Hematopoietic multipotent progenitor cell treated with erythropoietin and hydrocortisone succinate and interleukin-3 and kit ligand, for 15 days (in vitro differentiated cells): ENCODE results near the gene KRT78.
"Not testable (repeated sequence)": the region's sequence is repeated elsewhere in the genome, so short reads cannot be mapped to it uniquely, and the experiment has no call there.

Experiments
- DNase-seq: peaks from one replicate; pipeline ENCODE4 v3.0.0-alpha.2; 2015; ENCODE audit warnings: low spot score

The KRT78 gene

DNA sequence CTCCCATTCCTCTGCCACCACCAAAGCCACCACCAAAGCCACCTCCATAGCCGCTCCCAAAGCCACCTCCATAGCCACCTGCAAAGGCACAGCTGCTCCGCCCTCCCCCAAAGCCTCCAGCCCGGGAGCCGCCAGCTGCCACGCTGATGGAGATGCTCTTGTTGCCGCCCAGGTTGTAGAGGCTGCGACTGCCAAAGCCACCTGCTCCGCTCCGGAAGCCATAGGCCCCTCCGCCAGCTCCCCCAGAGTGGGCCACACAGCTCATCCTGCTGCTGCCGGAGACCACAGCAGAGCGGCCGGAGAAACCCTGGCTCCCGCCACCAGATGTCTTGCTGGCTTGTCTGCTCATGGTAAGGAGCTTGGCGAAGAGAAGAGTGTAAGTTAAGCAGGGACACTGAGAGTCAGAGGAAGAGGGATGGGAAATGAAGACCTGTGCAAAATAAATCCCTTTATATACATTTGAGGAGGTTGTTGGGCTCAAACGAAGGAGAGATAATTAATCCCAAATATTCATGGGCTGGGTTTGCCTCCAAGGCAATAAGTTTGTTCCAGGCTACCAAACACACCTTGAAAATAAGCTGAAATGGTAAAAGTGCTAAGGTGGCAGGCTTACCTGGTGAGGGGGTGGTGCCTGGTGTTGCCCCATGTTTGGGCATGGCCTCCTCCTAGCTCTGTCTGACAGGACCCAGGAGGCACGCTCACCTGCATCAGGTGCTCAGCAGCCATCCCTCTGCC lies 52.9 kb downstream of the KRT78 start, which contains the start of gene KRT3:
KRT3 (minus strand) TSS at position 424 of the 735 bp plus-strand sequence; CDS start at position 349, 75 bp downstream.
- DNase-seq: no peak

DNA sequence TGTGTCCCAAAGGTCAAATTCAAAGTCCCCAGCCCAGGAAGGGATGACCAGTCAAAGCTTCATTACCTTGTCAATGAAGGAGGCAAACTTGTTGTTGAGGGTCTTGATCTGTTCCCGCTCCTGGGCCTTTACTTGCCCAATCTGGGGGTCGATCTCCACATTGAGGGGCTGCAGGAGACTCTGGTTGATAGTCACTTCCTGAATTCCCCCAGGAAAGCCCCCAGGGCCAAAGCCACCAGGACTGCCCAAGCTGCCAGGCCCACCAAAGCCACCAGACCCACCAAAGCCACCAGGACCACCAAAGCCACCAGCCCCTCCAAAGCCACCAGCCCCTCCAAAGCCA lies 53.5 kb downstream of the KRT78 start:
- DNase-seq: not testable (repeated sequence)

- DNase-seq: no peak
Observed at GRCh38 chr12:52794479-52795331, 54.1 kb downstream of the KRT78 start.

DNA sequence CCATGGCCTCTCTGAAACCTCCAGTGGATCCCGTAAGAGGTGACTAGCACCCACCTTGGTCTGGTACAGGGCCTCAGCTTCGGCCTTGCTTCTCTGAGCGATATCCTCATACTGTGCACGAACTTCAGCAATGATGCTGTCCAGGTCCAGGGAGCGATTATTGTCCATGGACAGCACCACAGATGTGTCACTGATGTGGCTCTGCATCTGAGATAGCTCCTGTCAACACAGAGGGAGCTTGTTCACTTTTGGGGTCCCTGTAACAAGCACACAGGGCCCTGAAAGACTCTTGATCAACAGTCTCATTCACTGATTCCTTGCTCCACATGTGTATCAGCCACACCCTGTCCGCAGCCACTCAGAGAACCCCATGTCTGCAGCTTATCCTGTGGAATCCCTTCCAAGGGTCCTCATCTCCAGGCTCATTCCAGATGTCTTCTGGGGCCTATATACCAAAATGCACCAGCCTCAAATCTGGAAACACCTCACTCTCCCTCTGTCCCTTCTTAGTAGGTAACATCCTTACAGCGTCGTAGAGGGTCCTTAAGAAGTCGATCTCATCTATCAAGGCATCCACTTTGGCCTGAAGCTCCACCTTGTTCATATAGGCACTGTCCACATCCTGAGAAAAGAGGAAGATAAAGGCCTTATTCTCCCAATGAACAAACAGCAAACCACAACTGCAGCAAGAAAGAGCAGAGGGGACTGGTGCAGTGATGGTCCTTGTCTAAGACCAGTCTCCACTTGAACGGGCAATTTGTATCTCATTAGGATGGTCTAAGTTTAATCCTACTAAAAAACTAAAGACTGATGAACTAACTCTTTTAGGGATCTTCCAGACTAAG lies 56.4 kb downstream of the KRT78 start:
- no peak for DNase-seq

GRCh38 chr12:52791271-52792184 lies 57.3 kb downstream of the KRT78 start:
- no peak for DNase-seq

- DNase-seq: no peak
Observed at GRCh38 chr12:52790427-52791270, 58.1 kb downstream of the KRT78 start.

GRCh38 chr12:52789637-52790426 lies 59.0 kb downstream of the KRT78 start:
- peak; percentile 59 for DNase-seq

GRCh38 chr12:52788876-52789636 lies 59.7 kb downstream of the KRT78 start:
- DNase-seq: no peak

GRCh38 chr12:52788192-52788875 lies 60.5 kb downstream of the KRT78 start:
- no peak for DNase-seq
